ENCODE results near the gene SMURF2. TPM values are rescaled to one million over a fixed set of nuclear protein-coding genes. Genes with fewer than 3 reads are reported as not detected.
A peak's percentile ranks its signal among the peaks of the same experiment; 100 is the strongest.

SMURF2 gene
- total and polyA plus RNA-seq, 9 of the 15 experiments (the other 6 are each of a cell fraction or from before 2014, with no cell fraction given): 3.8 to 22.0 (median 14.8) TPM

DNA sequence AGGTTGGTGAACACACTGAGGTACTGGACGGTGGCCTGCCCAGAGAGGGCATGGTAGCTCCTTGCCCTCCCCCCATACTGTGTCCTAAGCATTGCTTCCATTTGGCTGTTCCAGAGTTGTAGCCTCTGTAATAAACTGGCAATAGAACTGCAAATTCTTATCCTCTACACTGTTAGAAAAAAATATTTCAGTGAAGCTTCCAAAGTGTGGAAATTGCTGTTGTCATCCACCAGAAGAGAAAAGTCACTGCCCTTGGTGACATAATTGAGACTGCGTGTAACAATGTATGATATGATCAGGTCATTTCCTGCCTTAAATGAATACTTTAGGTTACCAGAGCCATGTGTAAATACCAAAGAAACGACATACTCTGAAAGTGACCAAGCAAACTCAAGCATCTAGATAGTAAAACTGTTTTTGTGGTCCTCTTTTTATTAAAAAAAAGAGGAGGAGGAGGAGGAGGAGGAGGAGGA lies 89.4 kb downstream of the SMURF2 start (continued):
- TF ChIP-seq RFX7 (CRISPR knock-in tag; IDR thresholded peaks at IDR 0.05) (no peak), ZNF75A (CRISPR knock-in tag; IDR thresholded peaks at IDR 0.05) (no peak), CAMTA2 (CRISPR knock-in tag; conservative IDR thresholded peaks at IDR 0.05) (no peak), SAFB (IDR thresholded peaks at IDR 0.05; ENCODE audit: borderline replicate concordance, low read depth, low read length) (no peak), TBL1XR1 (IDR thresholded peaks at IDR 0.05; ENCODE audit: low read length in 2 of 2) (no peak; a peak in 1 of 4 replicates), TARDBP (IDR thresholded peaks at IDR 0.05) (no peak), CHD4 (IDR thresholded peaks at IDR 0.05; ENCODE audit: insufficient read depth, insufficient replicate concordance, low read depth, low read length, poor library complexity, severe bottlenecking) (no peak), RBBP5 (IDR thresholded peaks at IDR 0.05; ENCODE audit: borderline replicate concordance, insufficient read depth, low read length, poor library complexity, severe bottlenecking) (peak; percentile 28), NR2C2 (CRISPR knock-in tag; IDR thresholded peaks at IDR 0.05) (no peak), NR2C2 (tag; IDR thresholded peaks at IDR 0.05) (peak; percentile 21; the same call in 1 of the 2 replicates), ZNF583 (CRISPR knock-in tag; IDR thresholded peaks at IDR 0.05) (no peak), CEBPB (tag; IDR thresholded peaks at IDR 0.05) (peak; percentile 47; the same call in 1 of the 2 replicates), THRAP3 (IDR thresholded peaks at IDR 0.05; ENCODE audit: borderline replicate concordance) (no peak), POLR2AphosphoS2 (IDR thresholded peaks at IDR 0.05; ENCODE audit: low read length) (no peak), TCFL5 (CRISPR knock-in tag; conservative IDR thresholded peaks at IDR 0.05) (no peak), CBFA2T2 (conservative IDR thresholded peaks at IDR 0.05) (no peak), KLF13 (tag; IDR thresholded peaks at IDR 0.05; ENCODE audit: borderline replicate concordance, low read depth) (no peak), CHCHD3 (CRISPR knock-in tag; IDR thresholded peaks at IDR 0.05) (no peak)
- TF ChIP-seq, protein P1, sequence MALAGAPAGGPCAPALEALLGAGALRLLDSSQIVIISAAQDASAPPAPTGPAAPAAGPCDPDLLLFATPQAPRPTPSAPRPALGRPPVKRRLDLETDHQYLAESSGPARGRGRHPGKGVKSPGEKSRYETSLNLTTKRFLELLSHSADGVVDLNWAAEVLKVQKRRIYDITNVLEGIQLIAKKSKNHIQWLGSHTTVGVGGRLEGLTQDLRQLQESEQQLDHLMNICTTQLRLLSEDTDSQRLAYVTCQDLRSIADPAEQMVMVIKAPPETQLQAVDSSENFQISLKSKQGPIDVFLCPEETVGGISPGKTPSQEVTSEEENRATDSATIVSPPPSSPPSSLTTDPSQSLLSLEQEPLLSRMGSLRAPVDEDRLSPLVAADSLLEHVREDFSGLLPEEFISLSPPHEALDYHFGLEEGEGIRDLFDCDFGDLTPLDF (CRISPR knock-in tag; IDR thresholded peaks at IDR 0.05): no peak
- TF ChIP-seq, protein P2, sequence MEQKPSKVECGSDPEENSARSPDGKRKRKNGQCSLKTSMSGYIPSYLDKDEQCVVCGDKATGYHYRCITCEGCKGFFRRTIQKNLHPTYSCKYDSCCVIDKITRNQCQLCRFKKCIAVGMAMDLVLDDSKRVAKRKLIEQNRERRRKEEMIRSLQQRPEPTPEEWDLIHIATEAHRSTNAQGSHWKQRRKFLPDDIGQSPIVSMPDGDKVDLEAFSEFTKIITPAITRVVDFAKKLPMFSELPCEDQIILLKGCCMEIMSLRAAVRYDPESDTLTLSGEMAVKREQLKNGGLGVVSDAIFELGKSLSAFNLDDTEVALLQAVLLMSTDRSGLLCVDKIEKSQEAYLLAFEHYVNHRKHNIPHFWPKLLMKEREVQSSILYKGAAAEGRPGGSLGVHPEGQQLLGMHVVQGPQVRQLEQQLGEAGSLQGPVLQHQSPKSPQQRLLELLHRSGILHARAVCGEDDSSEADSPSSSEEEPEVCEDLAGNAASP (IDR thresholded peaks at IDR 0.05): no peak
- TF ChIP-seq, protein P3, sequence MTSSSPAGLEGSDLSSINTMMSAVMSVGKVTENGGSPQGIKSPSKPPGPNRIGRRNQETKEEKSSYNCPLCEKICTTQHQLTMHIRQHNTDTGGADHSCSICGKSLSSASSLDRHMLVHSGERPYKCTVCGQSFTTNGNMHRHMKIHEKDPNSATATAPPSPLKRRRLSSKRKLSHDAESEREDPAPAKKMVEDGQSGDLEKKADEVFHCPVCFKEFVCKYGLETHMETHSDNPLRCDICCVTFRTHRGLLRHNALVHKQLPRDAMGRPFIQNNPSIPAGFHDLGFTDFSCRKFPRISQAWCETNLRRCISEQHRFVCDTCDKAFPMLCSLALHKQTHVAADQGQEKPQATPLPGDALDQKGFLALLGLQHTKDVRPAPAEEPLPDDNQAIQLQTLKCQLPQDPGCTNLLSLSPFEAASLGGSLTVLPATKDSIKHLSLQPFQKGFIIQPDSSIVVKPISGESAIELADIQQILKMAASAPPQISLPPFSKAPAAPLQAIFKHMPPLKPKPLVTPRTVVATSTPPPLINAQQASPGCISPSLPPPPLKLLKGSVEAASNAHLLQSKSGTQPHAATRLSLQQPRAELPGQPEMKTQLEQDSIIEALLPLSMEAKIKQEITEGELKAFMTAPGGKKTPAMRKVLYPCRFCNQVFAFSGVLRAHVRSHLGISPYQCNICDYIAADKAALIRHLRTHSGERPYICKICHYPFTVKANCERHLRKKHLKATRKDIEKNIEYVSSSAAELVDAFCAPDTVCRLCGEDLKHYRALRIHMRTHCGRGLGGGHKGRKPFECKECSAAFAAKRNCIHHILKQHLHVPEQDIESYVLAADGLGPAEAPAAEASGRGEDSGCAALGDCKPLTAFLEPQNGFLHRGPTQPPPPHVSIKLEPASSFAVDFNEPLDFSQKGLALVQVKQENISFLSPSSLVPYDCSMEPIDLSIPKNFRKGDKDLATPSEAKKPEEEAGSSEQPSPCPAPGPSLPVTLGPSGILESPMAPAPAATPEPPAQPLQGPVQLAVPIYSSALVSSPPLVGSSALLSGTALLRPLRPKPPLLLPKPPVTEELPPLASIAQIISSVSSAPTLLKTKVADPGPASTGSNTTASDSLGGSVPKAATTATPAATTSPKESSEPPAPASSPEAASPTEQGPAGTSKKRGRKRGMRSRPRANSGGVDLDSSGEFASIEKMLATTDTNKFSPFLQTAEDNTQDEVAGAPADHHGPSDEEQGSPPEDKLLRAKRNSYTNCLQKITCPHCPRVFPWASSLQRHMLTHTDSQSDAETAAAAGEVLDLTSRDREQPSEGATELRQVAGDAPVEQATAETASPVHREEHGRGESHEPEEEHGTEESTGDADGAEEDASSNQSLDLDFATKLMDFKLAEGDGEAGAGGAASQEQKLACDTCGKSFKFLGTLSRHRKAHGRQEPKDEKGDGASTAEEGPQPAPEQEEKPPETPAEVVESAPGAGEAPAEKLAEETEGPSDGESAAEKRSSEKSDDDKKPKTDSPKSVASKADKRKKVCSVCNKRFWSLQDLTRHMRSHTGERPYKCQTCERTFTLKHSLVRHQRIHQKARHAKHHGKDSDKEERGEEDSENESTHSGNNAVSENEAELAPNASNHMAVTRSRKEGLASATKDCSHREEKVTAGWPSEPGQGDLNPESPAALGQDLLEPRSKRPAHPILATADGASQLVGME (CRISPR knock-in tag; IDR thresholded peaks at IDR 0.05): no peak

Data from K562 (cell line).